Measurements from ENCODE around the gene C2CD3. TPM values are rescaled to one million over a fixed set of nuclear protein-coding genes. Genes with fewer than 3 reads are reported as not detected.

Gene C2CD3
- total and polyA plus RNA-seq, 2 of the 4 experiments (the other 2 are of a cell fraction), result 11.1 to 19.2 TPM

DNA sequence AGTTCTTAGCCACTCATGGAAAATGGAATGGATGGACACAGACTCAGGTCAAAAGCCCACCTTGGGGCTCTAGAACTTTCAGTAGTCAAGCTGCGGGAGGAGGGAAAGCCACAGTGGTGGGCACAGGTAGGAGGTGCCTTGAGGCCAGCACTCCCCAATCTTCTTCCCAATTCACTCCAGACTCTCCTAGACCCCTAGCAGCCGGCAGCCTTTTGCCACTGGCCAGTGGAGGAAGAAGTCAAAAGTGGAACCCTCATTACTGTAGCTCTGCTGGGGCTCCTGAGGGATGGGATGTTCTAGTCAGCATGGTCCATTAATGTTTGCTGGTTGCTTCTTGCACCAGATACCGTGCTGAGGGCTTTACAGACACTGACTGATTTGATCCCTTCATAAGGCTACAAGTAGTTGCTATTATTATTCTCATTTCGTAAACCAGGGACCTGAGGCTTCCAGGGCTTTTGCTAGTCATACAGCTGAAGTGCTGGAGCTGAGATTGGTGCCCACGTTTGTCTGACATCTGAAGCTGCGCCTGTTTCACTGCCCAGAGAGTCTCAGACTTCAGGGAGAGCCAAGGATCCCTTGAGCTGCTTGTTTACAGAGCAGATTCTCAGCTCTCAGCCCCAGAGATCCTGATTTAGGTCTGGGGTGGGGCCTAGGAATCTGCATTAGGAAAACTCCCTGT, 163.0 kb downstream of the C2CD3 start:
- Histone ChIP-seq H2BK20ac (ENCODE audit: low read depth, low read length) (no peak overlapping the region), H3K23ac (ENCODE audit: low read depth, low read length) (no peak overlapping the region), H3K4me2 (ENCODE audit: low read depth, low read length) (no peak overlapping the region), H2AK9ac (replicated peaks; ENCODE audit: low read depth, low read length, poor library complexity) (no peak overlapping the region), H4K8ac (ENCODE audit: low read depth in 2 of 2, low read length in 2 of 2) (no peak overlapping the region), H4K91ac (ENCODE audit: insufficient read depth, low read depth, low read length) (no peak overlapping the region), H3K18ac (ENCODE audit: low read depth, low read length) (no peak overlapping the region), H3K56ac (ENCODE audit: extremely low read depth, insufficient read depth, low read length) (no peak overlapping the region), H3K79me1 (ENCODE audit: low read depth in 1 of 2, low read length in 2 of 2) (no peaks in the 10 kb centered on the region), H3K4me3 (ENCODE audit: insufficient read depth, low read depth, low read length) (no peak overlapping the region), H2AFZ (replicated peaks; ENCODE audit: low read length, poor library complexity) (no peak overlapping the region), H2AK5ac (ENCODE audit: low read depth, low read length) (no peak overlapping the region), H3K14ac (replicated peaks; ENCODE audit: low read depth, low read length) (no peak overlapping the region), H3K9me3 (ENCODE audit: control insufficient read depth, insufficient read depth, low read length) (no peaks in the 10 kb centered on the region), H2BK15ac (ENCODE audit: low read depth, low read length) (no peak overlapping the region), H3K4me1 (ENCODE audit: control insufficient read depth, insufficient read depth, low read length) (no peaks in the 10 kb centered on the region; the same call in 1 of the 2 replicates), H3K9me1 (ENCODE audit: insufficient read depth, low read length) (0 out of 2 replicates have a peak, but pooled peaks cover 5% of the 10 kb centered on the region), H4K20me1 (ENCODE audit: insufficient read depth, low read length) (no peaks in the 10 kb centered on the region; the same call in 1 of the 2 replicates), H3K27ac (ENCODE audit: insufficient read depth, low read length) (no peak overlapping the region), H2BK120ac (ENCODE audit: low read depth, low read length) (no peak overlapping the region), H3K4ac (ENCODE audit: low read depth, low read length) (no peak overlapping the region), H4K5ac (ENCODE audit: low read depth, low read length) (no peak overlapping the region), H3K9ac (ENCODE audit: low read depth, low read length) (no peak overlapping the region), H3K27me3 (ENCODE audit: control insufficient read depth, insufficient read depth, low read length) (no peaks in the 10 kb centered on the region), H2BK5ac (ENCODE audit: low read depth, low read length, poor library complexity, severe bottlenecking) (no peak overlapping the region), H3K36me3 (ENCODE audit: control insufficient read depth, insufficient read depth, low read length) (peaks cover 3% of the 10 kb centered on the region)
- in situ Hi-C loops (cut with MboI; ENCODE audit: low sequenced_read_pairs), result no loop called here
- dilution Hi-C loops (cut with HindIII; ENCODE audit: low sequenced_read_pairs, unreplicated experiment), result no loop called here
- ChIA-PET CTCF (no interaction called here), POLR2A (ENCODE audit: unreplicated experiment) (interaction anchor here (1.2 kb wide), 1 partner anchor 10 kb away, joined by 3 read pairs; no protein-coding TSS in a partner anchor)
- no peak; the same call in 1 of the 2 replicates for ATAC-seq (ENCODE audit: low read depth)
- no TSS peak for BruUV-seq (replicated peaks)
- DNase-seq, result no peak
- intact Hi-C loops (cut with micrococcal nuclease), result no loop called here
- 100% methylated on average over 1 of the region's 6 CpGs; no CpG with 5 or more reads in 1 of the 2 experiments for WGBS, 2 experiments (ENCODE audit: extremely low coverage in 2 of 2, insufficient read length in 1 of 2)
- no peak for TF ChIP-seq BHLHE40 (IDR thresholded peaks at IDR 0.05; ENCODE audit: low read depth, low read length)
- no peak for TF ChIP-seq RAD21 (IDR thresholded peaks at IDR 0.05; ENCODE audit: low read length)
- TF ChIP-seq, protein P1, sequence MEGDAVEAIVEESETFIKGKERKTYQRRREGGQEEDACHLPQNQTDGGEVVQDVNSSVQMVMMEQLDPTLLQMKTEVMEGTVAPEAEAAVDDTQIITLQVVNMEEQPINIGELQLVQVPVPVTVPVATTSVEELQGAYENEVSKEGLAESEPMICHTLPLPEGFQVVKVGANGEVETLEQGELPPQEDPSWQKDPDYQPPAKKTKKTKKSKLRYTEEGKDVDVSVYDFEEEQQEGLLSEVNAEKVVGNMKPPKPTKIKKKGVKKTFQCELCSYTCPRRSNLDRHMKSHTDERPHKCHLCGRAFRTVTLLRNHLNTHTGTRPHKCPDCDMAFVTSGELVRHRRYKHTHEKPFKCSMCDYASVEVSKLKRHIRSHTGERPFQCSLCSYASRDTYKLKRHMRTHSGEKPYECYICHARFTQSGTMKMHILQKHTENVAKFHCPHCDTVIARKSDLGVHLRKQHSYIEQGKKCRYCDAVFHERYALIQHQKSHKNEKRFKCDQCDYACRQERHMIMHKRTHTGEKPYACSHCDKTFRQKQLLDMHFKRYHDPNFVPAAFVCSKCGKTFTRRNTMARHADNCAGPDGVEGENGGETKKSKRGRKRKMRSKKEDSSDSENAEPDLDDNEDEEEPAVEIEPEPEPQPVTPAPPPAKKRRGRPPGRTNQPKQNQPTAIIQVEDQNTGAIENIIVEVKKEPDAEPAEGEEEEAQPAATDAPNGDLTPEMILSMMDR (conservative IDR thresholded peaks at IDR 0.05; ENCODE audit: low read depth, low read length), result no peak
- no peak for TF ChIP-seq POLR2A (IDR thresholded peaks at IDR 0.05; ENCODE audit: low read depth, low read length)
- TF ChIP-seq MXI1 (IDR thresholded peaks at IDR 0.05; ENCODE audit: borderline replicate concordance, low read depth, low read length), result no peak
- TF ChIP-seq, protein P2, sequence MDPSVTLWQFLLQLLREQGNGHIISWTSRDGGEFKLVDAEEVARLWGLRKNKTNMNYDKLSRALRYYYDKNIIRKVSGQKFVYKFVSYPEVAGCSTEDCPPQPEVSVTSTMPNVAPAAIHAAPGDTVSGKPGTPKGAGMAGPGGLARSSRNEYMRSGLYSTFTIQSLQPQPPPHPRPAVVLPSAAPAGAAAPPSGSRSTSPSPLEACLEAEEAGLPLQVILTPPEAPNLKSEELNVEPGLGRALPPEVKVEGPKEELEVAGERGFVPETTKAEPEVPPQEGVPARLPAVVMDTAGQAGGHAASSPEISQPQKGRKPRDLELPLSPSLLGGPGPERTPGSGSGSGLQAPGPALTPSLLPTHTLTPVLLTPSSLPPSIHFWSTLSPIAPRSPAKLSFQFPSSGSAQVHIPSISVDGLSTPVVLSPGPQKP (IDR thresholded peaks at IDR 0.05; ENCODE audit: borderline replicate concordance, low read depth, low read length), result no peak
- no peak for TF ChIP-seq RFX5 (IDR thresholded peaks at IDR 0.05; ENCODE audit: low read depth, low read length)
